HL-60 (cell line): ENCODE results near the gene TRERF1.

Experiments
- CTCF ChIP-seq: IDR thresholded peaks from one replicate; pipeline ENCODE4 v1.5.1; 2011; ENCODE audit warnings: low read length, control low read depth, inconsistent platforms; ENCODE audit not compliant: insufficient read depth
- REST ChIP-seq: IDR thresholded peaks from 2 replicates; pipeline ENCODE4 v1.6.1; 2012; ENCODE audit warnings: low read depth; ENCODE audit not compliant: insufficient replicate concordance

- TF ChIP-seq CTCF (no peak), REST (no peak)
Measured at GRCh38 chr6:42493914-42494539, 42.3 kb upstream of the TRERF1 start.
